Tibial nerve (tissue), 4 donors: ENCODE measurements around the gene USP17L19. TPM values are rescaled to one million over a fixed set of nuclear protein-coding genes. Genes with fewer than 3 reads are reported as not detected.
"Not testable (repeated sequence)": the region's sequence is repeated elsewhere in the genome, so short reads cannot be mapped to it uniquely, and the experiment has no call there.

Source experiments
- DNase-seq, 2 donors: peaks; one replicate each; pipeline ENCODE4 v3.0.0-alpha.2; 2019; ENCODE audit warnings: low spot score in 2 of 2
- H3K27ac ChIP-seq, 4 donors: fragments of 200-600 bp; sonication (generic) in 3 of 4; one replicate each; pipeline ENCODE4 v1.5.1; 2017 to 2019; ENCODE audit warnings: mild to moderate bottlenecking in 1 of 4
- H3K27me3 ChIP-seq, 2 donors: fragments of 200-600 bp; sonication (generic) in 1 of 2; one replicate each; pipeline versions ENCODE4 v1.5.1 to v1.6.0; 2017 to 2019
- H3K36me3 ChIP-seq, 3 donors: fragments of 200-600 bp; sonication (generic); one replicate each; pipeline ENCODE4 v1.5.1; 2018 to 2019
- H3K4me1 ChIP-seq, 4 donors: fragments of 200-600 bp; sonication (generic) in 3 of 4; one replicate each; pipeline ENCODE4 v1.5.1; 2017 to 2019
- H3K4me3 ChIP-seq, 4 donors: fragments of 200-600 bp; sonication (generic) in 3 of 4; one replicate each; pipeline ENCODE4 v1.5.1; 2017 to 2019; ENCODE audit warnings: mild to moderate bottlenecking in 1 of 4, moderate library complexity in 1 of 4
- H3K9me3 ChIP-seq, 4 donors: fragments of 200-600 bp; sonication (generic) in 3 of 4; one replicate each; pipeline ENCODE4 v1.5.1; 2017 to 2019
- whole genome bisulfite sequencing, 2 donors: methylation state at CpG; one replicate each; pipeline ENCODE4 v1.1.5; 2018; 5-methylcytosine and 5-hydroxymethylcytosine counted together
- total RNA-seq, 4 donors: library from RNA; depleted of rRNA; stranded (reverse); fragments of >200 nt; gene quantifications; one replicate each; pipeline ENCODE4 v1.1.0, GENCODE V29; 2016

The USP17L19 gene
- not detected for total RNA-seq

DNA sequence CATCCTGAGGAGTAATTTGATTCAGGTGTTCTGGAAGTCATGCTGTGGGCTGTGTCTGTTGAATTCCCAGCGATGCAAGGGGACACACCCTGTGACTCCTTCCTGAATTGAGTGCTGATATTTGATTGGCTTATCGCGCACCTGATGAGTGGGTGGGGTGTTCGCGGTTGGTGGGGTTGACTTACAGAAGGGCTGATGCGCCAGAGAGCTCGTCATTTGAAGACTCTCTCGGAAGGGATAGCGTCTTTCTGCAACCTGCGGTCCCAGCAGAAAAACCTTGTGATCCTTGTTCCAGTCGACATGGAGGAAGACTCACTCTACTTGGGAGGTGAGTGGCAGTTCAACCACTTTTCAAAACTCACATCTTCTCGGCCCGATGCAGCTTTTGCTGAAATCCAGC, at the start of gene USP17L19:
Gene USP17L19 (plus strand): TSS at position 301 of the 400 bp plus-strand sequence. CDS start 0 bp downstream, at position 301.
- WGBS, 2 donors = no CpG with 5 or more reads among the region's 13 CpGs
- not testable (repeated sequence) for H3K4me1 ChIP-seq, H3K27ac ChIP-seq, H3K4me3 ChIP-seq, DNase-seq, H3K9me3 ChIP-seq, H3K36me3 ChIP-seq, H3K27me3 ChIP-seq

GRCh38 chr4:9210357-9210756, 42.8 kb upstream of the USP17L19 start, which contains the start of gene USP17L10:
Gene USP17L10, plus strand, starts transcription at chr4:9210657. Its CDS starts 0 bp downstream, at chr4:9210657.
- DNase-seq = not testable (repeated sequence)
- no CpG with 5 or more reads among the region's 13 CpGs for WGBS, 2 donors

DNA sequence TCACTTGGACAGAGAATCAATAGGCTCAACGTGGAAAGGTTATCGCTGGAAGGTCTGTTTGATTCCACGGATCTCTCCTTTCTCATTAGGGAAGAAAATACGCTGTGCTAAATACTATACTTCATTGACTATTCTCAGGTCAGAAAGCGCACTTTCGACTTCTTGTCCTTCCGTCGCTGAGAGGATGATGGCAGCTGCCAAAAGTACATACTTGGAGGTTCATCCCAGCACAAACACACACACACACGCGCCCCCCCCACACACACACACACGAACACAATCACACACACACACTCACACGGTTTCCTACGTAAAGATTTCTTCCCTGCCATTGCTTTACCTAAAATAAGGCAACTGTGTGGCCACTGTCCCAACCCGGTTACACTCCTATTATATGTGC, 38.5 kb upstream of the USP17L19 start:
- WGBS, 2 donors = 78 to 80% methylated on average over 9 to 12 of the region's 14 CpGs
- not testable (repeated sequence) for H3K9me3 ChIP-seq, DNase-seq, H3K27me3 ChIP-seq, H3K36me3 ChIP-seq, H3K4me1 ChIP-seq, H3K27ac ChIP-seq, H3K4me3 ChIP-seq

More at GRCh38 chr4:9210357-9210756, 42.8 kb upstream of the USP17L19 start, which contains the start of gene USP17L10:
- not testable (repeated sequence) for H3K27me3 ChIP-seq, H3K36me3 ChIP-seq, H3K27ac ChIP-seq, H3K4me3 ChIP-seq, H3K9me3 ChIP-seq, H3K4me1 ChIP-seq

GRCh38 chr4:9215105-9215504, 38.1 kb upstream of the USP17L19 start, which contains the start of gene USP17L11:
Gene USP17L11, plus strand, starts transcription at chr4:9215405. Its CDS starts 0 bp downstream, at chr4:9215405.
- not testable (repeated sequence) for H3K27me3 ChIP-seq, H3K4me3 ChIP-seq, H3K36me3 ChIP-seq, H3K4me1 ChIP-seq, H3K27ac ChIP-seq, DNase-seq, H3K9me3 ChIP-seq
- no CpG with 5 or more reads among the region's 14 CpGs for WGBS, 2 donors

DNA sequence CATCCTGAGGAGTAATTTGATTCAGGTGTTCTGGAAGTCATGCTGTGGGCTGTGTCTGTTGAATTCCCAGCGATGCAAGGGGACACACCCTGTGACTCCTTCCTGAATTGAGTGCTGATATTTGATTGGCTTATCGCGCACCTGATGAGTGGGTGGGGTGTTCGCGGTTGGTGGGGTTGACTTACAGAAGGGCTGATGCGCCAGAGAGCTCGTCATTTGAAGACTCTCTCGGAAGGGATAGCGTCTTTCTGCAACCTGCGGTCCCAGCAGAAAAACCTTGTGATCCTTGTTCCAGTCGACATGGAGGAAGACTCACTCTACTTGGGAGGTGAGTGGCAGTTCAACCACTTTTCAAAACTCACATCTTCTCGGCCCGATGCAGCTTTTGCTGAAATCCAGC, 33.3 kb upstream of the USP17L19 start, which contains the start of gene USP17L12:
Gene USP17L12 (plus strand): TSS at position 301 of the 400 bp plus-strand sequence. CDS start 0 bp downstream, at position 301.
- DNase-seq, H3K4me1 ChIP-seq, H3K4me3 ChIP-seq, H3K36me3 ChIP-seq, H3K27ac ChIP-seq, H3K27me3 ChIP-seq, H3K9me3 ChIP-seq: not testable (repeated sequence)
- WGBS, 2 donors = no CpG with 5 or more reads among the region's 13 CpGs

DNA sequence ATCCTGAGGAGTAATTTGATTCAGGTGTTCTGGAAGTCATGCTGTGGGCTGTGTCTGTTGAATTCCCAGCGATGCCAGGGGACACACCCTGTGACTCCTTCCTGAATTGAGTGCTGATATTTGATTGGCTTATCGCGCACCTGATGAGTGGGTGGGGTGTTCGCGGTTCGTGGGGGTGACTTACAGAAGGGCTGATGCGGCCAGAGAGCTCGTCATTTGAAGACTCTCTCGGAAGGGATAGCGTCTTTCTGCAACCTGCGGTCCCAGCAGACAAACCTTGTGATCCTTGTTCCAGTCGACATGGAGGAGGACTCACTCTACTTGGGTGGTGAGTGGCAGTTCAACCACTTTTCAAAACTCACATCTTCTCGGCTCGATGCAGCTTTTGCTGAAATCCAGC, 28.6 kb upstream of the USP17L19 start, which contains the start of gene USP17L13:
Gene USP17L13 (plus strand): TSS at position 301 of the 400 bp plus-strand sequence. CDS start 0 bp downstream, at position 301.
- H3K4me3 ChIP-seq, DNase-seq, H3K36me3 ChIP-seq, H3K27ac ChIP-seq, H3K27me3 ChIP-seq, H3K4me1 ChIP-seq, H3K9me3 ChIP-seq: not testable (repeated sequence)
- no CpG with 5 or more reads among the region's 14 CpGs for WGBS, 2 donors

- H3K9me3 ChIP-seq, H3K27me3 ChIP-seq, H3K36me3 ChIP-seq, H3K4me1 ChIP-seq, H3K4me3 ChIP-seq, DNase-seq, H3K27ac ChIP-seq: not testable (repeated sequence)
- 84% methylated on average over 5 of the region's 8 CpGs; no CpG with 5 or more reads in 1 of the 2 donors for WGBS, 2 donors
These were observed 22.9 kb upstream of the USP17L19 start for GRCh38 chr4:9230249-9230648.

DNA sequence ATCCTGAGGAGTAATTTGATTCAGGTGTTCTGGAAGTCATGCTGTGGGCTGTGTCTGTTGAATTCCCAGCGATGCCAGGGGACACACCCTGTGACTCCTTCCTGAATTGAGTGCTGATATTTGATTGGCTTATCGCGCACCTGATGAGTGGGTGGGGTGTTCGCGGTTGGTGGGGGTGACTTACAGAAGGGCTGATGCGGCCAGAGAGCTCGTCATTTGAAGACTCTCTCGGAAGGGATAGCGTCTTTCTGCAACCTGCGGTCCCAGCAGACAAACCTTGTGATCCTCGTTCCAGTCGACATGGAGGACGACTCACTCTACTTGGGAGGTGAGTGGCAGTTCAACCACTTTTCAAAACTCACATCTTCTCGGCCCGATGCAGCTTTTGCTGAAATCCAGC, 19.1 kb upstream of the USP17L19 start, which contains the start of gene USP17L15:
Gene USP17L15 (plus strand): TSS at position 301 of the 400 bp plus-strand sequence. CDS start 0 bp downstream, at position 301.
- H3K4me1 ChIP-seq, H3K4me3 ChIP-seq, H3K27me3 ChIP-seq, H3K36me3 ChIP-seq, DNase-seq, H3K27ac ChIP-seq, H3K9me3 ChIP-seq: not testable (repeated sequence)
- no CpG with 5 or more reads among the region's 15 CpGs for WGBS, 2 donors

GRCh38 chr4:9238461-9238860, 14.7 kb upstream of the USP17L19 start:
- not testable (repeated sequence) for H3K27ac ChIP-seq, H3K4me1 ChIP-seq, H3K27me3 ChIP-seq, H3K36me3 ChIP-seq, H3K4me3 ChIP-seq, H3K9me3 ChIP-seq
- no CpG with 5 or more reads among the region's 12 CpGs for WGBS, 2 donors
- DNase-seq = peak; percentile 3 to 16

- H3K27me3 ChIP-seq, H3K9me3 ChIP-seq, H3K27ac ChIP-seq, DNase-seq, H3K36me3 ChIP-seq, H3K4me3 ChIP-seq, H3K4me1 ChIP-seq: not testable (repeated sequence)
- WGBS, 2 donors = 90 to 93% methylated on average over 10 to 13 of the region's 14 CpGs
These were observed 9.6 kb upstream of the USP17L19 start, which contains the start of gene USP17L17 for GRCh38 chr4:9243579-9243978. Gene USP17L17, plus strand, starts transcription at chr4:9243879. Its CDS starts 0 bp downstream, at chr4:9243879.

DNA sequence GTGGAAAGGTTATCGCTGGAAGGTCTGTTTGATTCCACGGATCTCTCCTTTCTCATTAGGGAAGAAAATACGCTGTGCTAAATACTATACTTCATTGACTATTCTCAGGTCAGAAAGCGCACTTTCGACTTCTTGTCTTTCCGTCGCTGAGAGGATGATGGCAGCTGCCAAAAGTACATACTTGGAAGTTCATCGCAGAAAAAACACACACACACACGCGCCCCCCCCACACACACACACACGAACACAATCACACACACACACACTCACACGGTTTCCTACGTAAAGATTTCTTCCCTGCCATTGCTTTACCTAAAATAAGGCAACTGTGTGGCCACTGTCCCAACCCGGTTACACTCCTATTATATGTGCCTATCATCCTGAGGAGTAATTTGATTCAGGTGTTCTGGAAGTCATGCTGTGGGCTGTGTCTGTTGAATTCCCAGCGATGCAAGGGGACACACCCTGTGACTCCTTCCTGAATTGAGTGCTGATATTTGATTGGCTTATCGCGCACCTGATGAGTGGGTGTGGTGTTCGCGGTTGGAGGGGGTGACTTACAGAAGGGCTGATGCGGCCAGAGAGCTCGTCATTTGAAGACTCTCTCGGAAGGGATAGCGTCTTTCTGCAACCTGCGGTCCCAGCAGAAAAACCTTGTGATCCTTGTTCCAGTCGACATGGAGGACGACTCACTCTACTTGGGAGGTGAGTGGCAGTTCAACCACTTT, 5.1 kb upstream of the USP17L19 start, which contains the start of gene USP17L18:
Gene USP17L18 (plus strand): TSS at position 678 of the 728 bp plus-strand sequence. CDS start 0 bp downstream, at position 678.
- H3K4me1 ChIP-seq, H3K36me3 ChIP-seq, H3K27me3 ChIP-seq, H3K9me3 ChIP-seq, H3K4me3 ChIP-seq, H3K27ac ChIP-seq: not testable (repeated sequence)
- peak; percentile 4 to 42 for DNase-seq
- WGBS, 2 donors = 90 to 92% methylated on average over 12 to 18 of the region's 26 CpGs

- no CpG with 5 or more reads among the region's 15 CpGs for WGBS, 2 donors
- H3K4me3 ChIP-seq = not testable (repeated sequence)
These were observed 4.6 kb downstream of the USP17L19 start, which contains the start of gene USP17L20 for GRCh38 chr4:9257824-9258223. Gene USP17L20, plus strand, starts transcription at chr4:9258124. Its CDS starts 0 bp downstream, at chr4:9258124.

DNA sequence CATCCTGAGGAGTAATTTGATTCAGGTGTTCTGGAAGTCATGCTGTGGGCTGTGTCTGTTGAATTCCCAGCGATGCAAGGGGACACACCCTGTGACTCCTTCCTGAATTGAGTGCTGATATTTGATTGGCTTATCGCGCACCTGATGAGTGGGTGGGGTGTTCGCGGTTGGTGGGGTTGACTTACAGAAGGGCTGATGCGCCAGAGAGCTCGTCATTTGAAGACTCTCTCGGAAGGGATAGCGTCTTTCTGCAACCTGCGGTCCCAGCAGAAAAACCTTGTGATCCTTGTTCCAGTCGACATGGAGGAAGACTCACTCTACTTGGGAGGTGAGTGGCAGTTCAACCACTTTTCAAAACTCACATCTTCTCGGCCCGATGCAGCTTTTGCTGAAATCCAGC, 9.4 kb downstream of the USP17L19 start, which contains the start of gene USP17L21:
Gene USP17L21 (plus strand): TSS at position 301 of the 400 bp plus-strand sequence. CDS start 0 bp downstream, at position 301.
- H3K27me3 ChIP-seq, H3K27ac ChIP-seq, DNase-seq, H3K36me3 ChIP-seq, H3K4me3 ChIP-seq, H3K9me3 ChIP-seq, H3K4me1 ChIP-seq: not testable (repeated sequence)
- WGBS, 2 donors = no CpG with 5 or more reads among the region's 13 CpGs

More at GRCh38 chr4:9257824-9258223, 4.6 kb downstream of the USP17L19 start, which contains the start of gene USP17L20:
- H3K4me1 ChIP-seq, H3K36me3 ChIP-seq, H3K27ac ChIP-seq, DNase-seq, H3K9me3 ChIP-seq, H3K27me3 ChIP-seq: not testable (repeated sequence)
